ENCODE data around the gene EDN2. TPM values are rescaled to one million over a fixed set of nuclear protein-coding genes. Genes with fewer than 3 reads are reported as not detected.

EDN2 gene
- total and polyA plus RNA-seq, 9 donors = 0.20 to 24.8 (median 0.36) TPM; not detected in 4

DNA sequence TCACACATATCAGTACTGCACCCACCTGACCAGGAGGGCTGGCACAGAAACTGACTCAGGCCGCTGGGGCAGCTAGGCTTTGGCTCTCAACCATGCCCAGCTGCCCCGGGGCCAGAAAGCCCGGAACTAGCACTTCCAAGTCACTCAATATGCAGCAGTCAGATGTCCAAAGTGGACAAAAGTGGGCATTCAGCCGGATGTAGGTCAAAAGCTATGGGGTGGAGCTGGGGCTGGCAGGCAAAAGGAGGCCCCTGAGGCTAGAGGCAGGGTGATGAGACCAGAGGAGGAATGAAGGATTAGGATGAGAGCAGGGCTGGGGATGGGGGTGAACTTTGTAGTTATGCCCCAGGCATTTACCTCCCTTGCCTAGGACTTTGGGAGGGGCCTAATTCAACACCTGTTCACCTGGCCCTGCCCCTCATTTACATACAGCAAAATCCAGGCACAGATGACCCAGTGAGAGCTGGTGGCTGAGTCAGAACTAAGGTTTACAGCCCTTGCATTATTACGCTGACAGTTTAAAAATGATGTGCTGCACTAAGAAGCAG is 30.7 kb upstream of the EDN2 start:
- Histone ChIP-seq H3K4me1 (ENCODE audit: insufficient read depth) (peaks cover 2% of the 10 kb centered on the region), H3K27me3 (no peaks in the 10 kb centered on the region), H3K4me3 (no peak overlapping the region), H3K36me3 (no peaks in the 10 kb centered on the region), H3K9me3 (no peaks in the 10 kb centered on the region), H3K27ac (no peak overlapping the region)
- WGBS, 3 donors = 77 to 90% (median 81%) methylated on average over 5 of the region's 5 CpGs
- no peak for DNase-seq
- no peak for TF ChIP-seq EP300 (IDR thresholded peaks at IDR 0.05)
- TF ChIP-seq, protein P1, sequence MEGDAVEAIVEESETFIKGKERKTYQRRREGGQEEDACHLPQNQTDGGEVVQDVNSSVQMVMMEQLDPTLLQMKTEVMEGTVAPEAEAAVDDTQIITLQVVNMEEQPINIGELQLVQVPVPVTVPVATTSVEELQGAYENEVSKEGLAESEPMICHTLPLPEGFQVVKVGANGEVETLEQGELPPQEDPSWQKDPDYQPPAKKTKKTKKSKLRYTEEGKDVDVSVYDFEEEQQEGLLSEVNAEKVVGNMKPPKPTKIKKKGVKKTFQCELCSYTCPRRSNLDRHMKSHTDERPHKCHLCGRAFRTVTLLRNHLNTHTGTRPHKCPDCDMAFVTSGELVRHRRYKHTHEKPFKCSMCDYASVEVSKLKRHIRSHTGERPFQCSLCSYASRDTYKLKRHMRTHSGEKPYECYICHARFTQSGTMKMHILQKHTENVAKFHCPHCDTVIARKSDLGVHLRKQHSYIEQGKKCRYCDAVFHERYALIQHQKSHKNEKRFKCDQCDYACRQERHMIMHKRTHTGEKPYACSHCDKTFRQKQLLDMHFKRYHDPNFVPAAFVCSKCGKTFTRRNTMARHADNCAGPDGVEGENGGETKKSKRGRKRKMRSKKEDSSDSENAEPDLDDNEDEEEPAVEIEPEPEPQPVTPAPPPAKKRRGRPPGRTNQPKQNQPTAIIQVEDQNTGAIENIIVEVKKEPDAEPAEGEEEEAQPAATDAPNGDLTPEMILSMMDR (IDR thresholded peaks at IDR 0.05) = no peak
- TF ChIP-seq POLR2A (IDR thresholded peaks at IDR 0.05) = no peak
- intact Hi-C loops (cut with DNase I) = no loop called here

DNA sequence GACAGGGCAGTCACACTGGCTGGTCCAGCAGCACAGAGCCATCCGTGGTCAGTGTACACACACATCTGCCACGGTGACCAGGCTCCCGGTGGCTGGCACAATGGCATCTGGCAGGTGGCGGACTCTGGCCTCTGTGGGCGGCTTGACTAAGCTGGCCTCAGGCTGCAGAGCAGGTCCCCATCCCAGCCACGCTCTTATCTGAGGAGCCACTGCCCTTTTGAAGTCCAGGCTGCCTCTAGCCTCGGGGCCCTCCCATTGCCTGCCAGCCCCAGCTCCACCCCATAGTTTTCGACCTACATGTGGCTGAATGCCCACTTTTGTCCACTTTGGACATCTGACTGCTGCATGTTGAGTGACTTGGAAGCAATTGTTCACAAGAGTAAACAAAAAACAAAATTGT is 29.9 kb upstream of the EDN2 start:
- TF ChIP-seq, protein P1 (IDR thresholded peaks at IDR 0.05) = no peak
- TF ChIP-seq POLR2A (IDR thresholded peaks at IDR 0.05) = no peak
- no peak for TF ChIP-seq EP300 (IDR thresholded peaks at IDR 0.05)
- intact Hi-C loops (cut with DNase I) = no loop called here
- Histone ChIP-seq H3K36me3 (no peaks in the 10 kb centered on the region), H3K4me1 (ENCODE audit: insufficient read depth) (peaks cover 2% of the 10 kb centered on the region), H3K4me3 (no peak overlapping the region), H3K27ac (no peak overlapping the region), H3K27me3 (no peaks in the 10 kb centered on the region), H3K9me3 (no peaks in the 10 kb centered on the region)
- no peak for DNase-seq
- 89 to 93% (median 90%) methylated on average over 8 of the region's 8 CpGs for WGBS, 3 donors

DNA sequence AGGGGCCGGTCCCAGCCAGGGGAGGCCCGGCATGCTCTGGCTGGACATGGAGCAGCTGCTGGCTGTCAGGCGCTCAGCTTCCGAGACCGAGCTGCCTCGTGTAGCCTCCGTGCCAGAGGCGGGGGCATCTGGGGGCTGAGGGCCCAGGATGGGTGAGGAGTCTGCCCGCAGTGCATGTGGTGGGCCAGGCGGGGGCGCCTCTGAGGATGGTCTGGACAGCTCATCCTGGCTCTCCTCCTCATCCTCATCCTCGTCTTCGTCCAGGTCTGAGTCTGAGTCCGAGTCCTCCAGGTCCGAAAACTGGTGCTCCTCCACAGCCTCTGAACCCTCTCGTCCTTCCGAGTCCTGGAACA is 28.9 kb upstream of the EDN2 start:
- DNase-seq = no peak
- Histone ChIP-seq H3K9me3 (no peaks in the 10 kb centered on the region), H3K27me3 (no peaks in the 10 kb centered on the region), H3K36me3 (no peaks in the 10 kb centered on the region), H3K4me1 (ENCODE audit: insufficient read depth) (peaks cover 2% of the 10 kb centered on the region), H3K27ac (no peak overlapping the region), H3K4me3 (no peak overlapping the region)
- 59 to 74% (median 65%) methylated on average over 17 of the region's 17 CpGs for WGBS, 3 donors
- TF ChIP-seq, protein P1 (IDR thresholded peaks at IDR 0.05) = no peak
- no peak for TF ChIP-seq POLR2A (IDR thresholded peaks at IDR 0.05)
- no peak for TF ChIP-seq EP300 (IDR thresholded peaks at IDR 0.05)
- intact Hi-C loops (cut with DNase I) = no loop called here

DNA sequence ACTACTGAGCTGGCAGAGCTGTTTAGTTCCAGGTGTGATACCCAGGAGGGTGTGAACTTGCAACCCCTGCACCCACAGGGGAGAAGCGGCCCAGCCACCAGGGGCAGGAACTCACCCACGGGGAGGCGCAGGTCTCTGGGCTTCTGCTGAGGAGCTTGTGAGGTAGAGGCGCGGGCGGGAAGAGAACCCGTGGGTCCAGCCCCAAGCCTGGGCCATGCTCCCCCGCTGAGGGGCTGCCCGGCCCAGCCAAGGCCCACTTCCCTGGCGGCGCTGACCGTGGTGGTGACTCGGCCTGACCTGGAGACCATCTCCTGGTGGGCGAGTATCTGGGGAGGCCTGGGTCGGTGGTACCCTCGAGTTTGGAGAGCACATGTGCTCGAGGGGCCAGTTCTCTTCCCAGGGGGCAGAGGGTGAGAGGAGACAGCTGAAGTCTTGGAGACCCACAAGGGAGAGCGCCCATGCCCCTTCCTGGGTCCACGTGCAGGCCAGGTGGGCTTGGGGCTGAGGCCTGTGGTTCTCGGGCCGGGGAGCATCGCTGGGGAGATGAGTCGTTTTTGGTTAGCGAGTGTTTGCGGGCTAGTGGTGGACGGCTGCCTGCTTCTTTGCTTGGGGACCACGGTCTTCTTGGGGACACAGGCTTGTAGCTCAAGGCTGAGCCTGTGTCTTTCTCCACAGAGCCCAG is 28.4 kb upstream of the EDN2 start:
- H3K27me3 ChIP-seq = no peaks in the 10 kb centered on the region
- H3K27ac ChIP-seq = no peak overlapping the region
- no peaks in the 10 kb centered on the region for H3K36me3 ChIP-seq
- H3K4me1 ChIP-seq (ENCODE audit: insufficient read depth) = peaks cover 2% of the 10 kb centered on the region
- DNase-seq = no peak
- intact Hi-C loops (cut with DNase I) = no loop called here
- 87% methylated on average over 26 to 27 of the region's 27 CpGs for WGBS, 3 donors
- no peaks in the 10 kb centered on the region for H3K9me3 ChIP-seq
- TF ChIP-seq EP300 (IDR thresholded peaks at IDR 0.05) = no peak
- TF ChIP-seq POLR2A (IDR thresholded peaks at IDR 0.05) = no peak
- TF ChIP-seq, protein P1 (IDR thresholded peaks at IDR 0.05) = no peak
- H3K4me3 ChIP-seq = no peak overlapping the region

Measured in ovary (tissue), 9 donors.